GM12878 (cell line): Measurements from ENCODE around the gene CALML4. TPM values are rescaled to one million over a fixed set of nuclear protein-coding genes. Genes with fewer than 3 reads are reported as not detected.

Experiments
- CBX3 ChIP-seq: fragments of 200-600 bp; sonication (generic); IDR thresholded peaks from 2 replicates; pipeline ENCODE4 v1.6.1; 2016; ENCODE audit warnings: low read depth, borderline replicate concordance
- CHD1 ChIP-seq: IDR thresholded peaks from 2 replicates; pipeline ENCODE4 v1.6.1; 2012; ENCODE audit warnings: low read depth, low read length, improper control_type of control experiment
- IKZF1 ChIP-seq: fragments of 450-650 bp; conservative IDR thresholded peaks from 2 replicates; pipeline ENCODE4 v1.6.1; 2017; ENCODE audit warnings: antibody characterized with exemption, mild to moderate bottlenecking
- LARP7 ChIP-seq: fragments of 450-650 bp; IDR thresholded peaks from 2 replicates; pipeline ENCODE4 v1.6.1; 2017; ENCODE audit warnings: mild to moderate bottlenecking
- MTA2 ChIP-seq: fragments of 450-650 bp; IDR thresholded peaks from 2 replicates; pipeline ENCODE4 v1.6.1; 2016; ENCODE audit warnings: low read depth, mild to moderate bottlenecking, moderate library complexity
- NFYA ChIP-seq: IDR thresholded peaks from 2 replicates; pipeline ENCODE4 v1.6.1; 2011; ENCODE audit warnings: low read depth, mild to moderate bottlenecking, low read length, improper control_type of control experiment, borderline replicate concordance
- POLR2AphosphoS5 ChIP-seq: IDR thresholded peaks from 2 replicates; pipeline ENCODE4 v1.6.1; 2011; ENCODE audit warnings: mild to moderate bottlenecking, low read length, inconsistent platforms
- RAD21 ChIP-seq: IDR thresholded peaks from 2 replicates; pipeline ENCODE4 v1.6.1; 2011; ENCODE audit warnings: mild to moderate bottlenecking, low read depth, low read length, moderate library complexity; ENCODE audit not compliant: insufficient read depth
- RFX5 ChIP-seq: IDR thresholded peaks from 2 replicates; pipeline ENCODE4 v1.6.1; 2011; ENCODE audit warnings: low read depth, low read length, improper control_type of control experiment
- SP1 ChIP-seq: IDR thresholded peaks from one replicate; pipeline ENCODE4 v1.6.1; 2011; ENCODE audit warnings: low read depth, low read length
- ZNF24 ChIP-seq: fragments of 450-650 bp; IDR thresholded peaks from 2 replicates; pipeline ENCODE4 v1.6.1; 2017; ENCODE audit warnings: antibody characterized with exemption, mild to moderate bottlenecking
- ZNF384 ChIP-seq: IDR thresholded peaks from 2 replicates; pipeline ENCODE4 v1.6.1; 2012; ENCODE audit warnings: low read depth, mild to moderate bottlenecking, low read length, improper control_type of control experiment, borderline replicate concordance
- ZNF622 ChIP-seq: fragments of 450-650 bp; IDR thresholded peaks from 2 replicates; pipeline ENCODE4 v1.6.1; 2017; ENCODE audit warnings: mild to moderate bottlenecking, inconsistent platforms
- ZSCAN29 ChIP-seq: fragments of 450-650 bp; IDR thresholded peaks from 2 replicates; pipeline ENCODE4 v1.6.1; 2017; ENCODE audit warnings: mild to moderate bottlenecking, moderate library complexity
- polyA plus RNA-seq, 11 experiments: library from polyadenylated mRNA; depleted of rRNA in 4 of 11; unstranded in 6 of 11; stranded (reverse) in 5 of 11; fragments of >200 nt; fragmentation: Nextera tagmentation in 4 of 11; fragmentation: Illumina TruSeq in 1 of 11; extraction: Ambion mirVana in 4 of 11; extraction: Trizol in 1 of 11; gene quantifications; 1 replicate in 1 of 11; 2 replicates in 10 of 11; pipeline versions ENCODE4 v1.2.1 to v1.2.3, GENCODE V29; 2011 to 2016; ENCODE audit warnings: inconsistent platforms in 2 of 11, missing spikeins in 2 of 11, low read depth in 1 of 11
- total RNA-seq, 4 experiments: library from RNA; depleted of rRNA in 3 of 4; stranded (reverse); fragments of >200 nt in 3 of 4; fragmentation: Illumina TruSeq in 1 of 4; extraction: Trizol in 1 of 4; gene quantifications; 2 replicates each; pipeline versions ENCODE4 v1.2.1 to v1.2.3, GENCODE V29; 2013 to 2021
- TF ChIP-seq, protein P1 (sequence below): fragments of 450-650 bp; IDR thresholded peaks from 2 replicates; pipeline ENCODE4 v1.6.1; 2017; ENCODE audit warnings: antibody characterized with exemption, mild to moderate bottlenecking, moderate library complexity
- TF ChIP-seq, protein P2 (sequence below): IDR thresholded peaks from 2 replicates; pipeline ENCODE4 v1.6.1; 2011; ENCODE audit warnings: borderline replicate concordance, low read depth, mild to moderate bottlenecking, moderate library complexity, mixed read lengths, low read length; ENCODE audit not compliant: insufficient read depth; ENCODE audit errors: extremely low read length
- TF ChIP-seq, protein P3 (sequence below): fragments of 450-650 bp; IDR thresholded peaks from 2 replicates; pipeline ENCODE4 v1.6.1; 2017; ENCODE audit warnings: mild to moderate bottlenecking
- TF ChIP-seq, protein P4 (sequence below): IDR thresholded peaks from 2 replicates; pipeline ENCODE4 v1.6.1; 2012; ENCODE audit warnings: low read depth, low read length, improper control_type of control experiment
- TF ChIP-seq, protein P5 (sequence below): fragments of 450-650 bp; formaldehyde crosslinking; IDR thresholded peaks from 2 replicates; pipeline ENCODE4 v1.4.0; 2020; ENCODE audit warnings: mild to moderate bottlenecking, moderate library complexity

Gene CALML4
- total and polyA plus RNA-seq, 10 of the 15 experiments (the other 5 are each of a cell fraction or from before 2014, with no cell fraction given) = 1.7 to 15.9 (median 5.1) TPM

DNA sequence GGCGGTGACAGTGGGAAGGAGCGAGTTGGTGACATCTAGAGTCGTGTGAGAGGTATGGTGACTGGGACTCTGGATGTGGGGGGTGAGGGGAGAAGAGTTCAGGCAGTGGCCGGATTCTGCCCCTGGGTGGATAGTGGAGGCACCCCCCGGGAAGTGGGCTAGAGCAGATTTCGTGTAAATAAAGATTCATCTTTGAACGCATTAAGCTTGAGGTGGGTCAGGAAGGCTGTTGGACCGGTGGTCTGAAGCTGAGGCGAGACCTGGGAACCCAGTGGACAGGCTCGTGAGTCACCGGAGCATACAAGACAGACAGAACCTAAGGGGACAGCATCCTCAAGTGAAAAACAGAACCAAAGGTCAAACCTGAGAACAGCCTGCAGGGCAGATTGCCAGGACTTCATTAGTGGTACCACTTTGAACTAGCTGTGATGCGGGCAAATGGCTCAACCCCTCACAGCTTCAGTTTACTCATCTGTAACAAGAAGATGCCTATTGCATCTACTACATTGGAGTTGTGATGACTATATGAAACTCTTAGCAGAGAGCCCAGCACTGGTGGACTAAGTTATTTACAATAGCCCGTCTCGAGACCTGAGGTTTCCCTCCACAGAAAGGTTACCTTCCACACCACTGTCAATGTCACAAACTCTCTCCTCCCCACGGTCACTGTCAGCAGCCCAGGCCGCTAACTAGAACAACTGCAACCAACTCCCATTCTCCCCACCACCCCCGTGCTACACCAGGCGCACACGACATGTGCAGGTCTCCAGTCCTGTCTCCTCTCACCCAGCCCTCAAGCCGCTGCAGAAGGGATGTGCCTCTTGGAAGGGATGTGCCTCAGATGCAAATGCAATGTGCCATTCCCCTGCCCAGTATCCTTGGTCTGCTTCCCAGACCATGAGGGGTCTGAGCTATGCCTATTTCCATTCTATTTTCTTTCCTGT is 25.3 kb upstream of the CALML4 start (continued):
- peak; percentile 32; the same call in 1 of the 2 replicates for TF ChIP-seq MTA2
- 0 out of 2 replicates have a peak, but pooled peaks have one; percentile 12 for TF ChIP-seq RAD21
- TF ChIP-seq ZNF622 = no peak
- TF ChIP-seq SP1 = no peak
- no peak for TF ChIP-seq ZNF24
- TF ChIP-seq, protein P1, sequence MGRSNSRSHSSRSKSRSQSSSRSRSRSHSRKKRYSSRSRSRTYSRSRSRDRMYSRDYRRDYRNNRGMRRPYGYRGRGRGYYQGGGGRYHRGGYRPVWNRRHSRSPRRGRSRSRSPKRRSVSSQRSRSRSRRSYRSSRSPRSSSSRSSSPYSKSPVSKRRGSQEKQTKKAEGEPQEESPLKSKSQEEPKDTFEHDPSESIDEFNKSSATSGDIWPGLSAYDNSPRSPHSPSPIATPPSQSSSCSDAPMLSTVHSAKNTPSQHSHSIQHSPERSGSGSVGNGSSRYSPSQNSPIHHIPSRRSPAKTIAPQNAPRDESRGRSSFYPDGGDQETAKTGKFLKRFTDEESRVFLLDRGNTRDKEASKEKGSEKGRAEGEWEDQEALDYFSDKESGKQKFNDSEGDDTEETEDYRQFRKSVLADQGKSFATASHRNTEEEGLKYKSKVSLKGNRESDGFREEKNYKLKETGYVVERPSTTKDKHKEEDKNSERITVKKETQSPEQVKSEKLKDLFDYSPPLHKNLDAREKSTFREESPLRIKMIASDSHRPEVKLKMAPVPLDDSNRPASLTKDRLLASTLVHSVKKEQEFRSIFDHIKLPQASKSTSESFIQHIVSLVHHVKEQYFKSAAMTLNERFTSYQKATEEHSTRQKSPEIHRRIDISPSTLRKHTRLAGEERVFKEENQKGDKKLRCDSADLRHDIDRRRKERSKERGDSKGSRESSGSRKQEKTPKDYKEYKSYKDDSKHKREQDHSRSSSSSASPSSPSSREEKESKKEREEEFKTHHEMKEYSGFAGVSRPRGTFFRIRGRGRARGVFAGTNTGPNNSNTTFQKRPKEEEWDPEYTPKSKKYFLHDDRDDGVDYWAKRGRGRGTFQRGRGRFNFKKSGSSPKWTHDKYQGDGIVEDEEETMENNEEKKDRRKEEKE = no peak
- TF ChIP-seq, protein P2, sequence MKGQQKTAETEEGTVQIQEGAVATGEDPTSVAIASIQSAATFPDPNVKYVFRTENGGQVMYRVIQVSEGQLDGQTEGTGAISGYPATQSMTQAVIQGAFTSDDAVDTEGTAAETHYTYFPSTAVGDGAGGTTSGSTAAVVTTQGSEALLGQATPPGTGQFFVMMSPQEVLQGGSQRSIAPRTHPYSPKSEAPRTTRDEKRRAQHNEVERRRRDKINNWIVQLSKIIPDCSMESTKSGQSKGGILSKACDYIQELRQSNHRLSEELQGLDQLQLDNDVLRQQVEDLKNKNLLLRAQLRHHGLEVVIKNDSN = no peak
- peak; percentile 59; the same call in 1 of the 2 replicates for TF ChIP-seq LARP7
- TF ChIP-seq POLR2AphosphoS5 = no peak
- TF ChIP-seq ZNF384 = no peak
- TF ChIP-seq CBX3 = no peak
- TF ChIP-seq, protein P3, sequence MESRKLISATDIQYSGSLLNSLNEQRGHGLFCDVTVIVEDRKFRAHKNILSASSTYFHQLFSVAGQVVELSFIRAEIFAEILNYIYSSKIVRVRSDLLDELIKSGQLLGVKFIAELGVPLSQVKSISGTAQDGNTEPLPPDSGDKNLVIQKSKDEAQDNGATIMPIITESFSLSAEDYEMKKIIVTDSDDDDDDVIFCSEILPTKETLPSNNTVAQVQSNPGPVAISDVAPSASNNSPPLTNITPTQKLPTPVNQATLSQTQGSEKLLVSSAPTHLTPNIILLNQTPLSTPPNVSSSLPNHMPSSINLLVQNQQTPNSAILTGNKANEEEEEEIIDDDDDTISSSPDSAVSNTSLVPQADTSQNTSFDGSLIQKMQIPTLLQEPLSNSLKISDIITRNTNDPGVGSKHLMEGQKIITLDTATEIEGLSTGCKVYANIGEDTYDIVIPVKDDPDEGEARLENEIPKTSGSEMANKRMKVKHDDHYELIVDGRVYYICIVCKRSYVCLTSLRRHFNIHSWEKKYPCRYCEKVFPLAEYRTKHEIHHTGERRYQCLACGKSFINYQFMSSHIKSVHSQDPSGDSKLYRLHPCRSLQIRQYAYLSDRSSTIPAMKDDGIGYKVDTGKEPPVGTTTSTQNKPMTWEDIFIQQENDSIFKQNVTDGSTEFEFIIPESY = no peak
- no peak for TF ChIP-seq CHD1
- no peak for TF ChIP-seq NFYA
- TF ChIP-seq ZSCAN29 = no peak
- no peak for TF ChIP-seq IKZF1
- TF ChIP-seq RFX5 = no peak
- TF ChIP-seq, protein P4, sequence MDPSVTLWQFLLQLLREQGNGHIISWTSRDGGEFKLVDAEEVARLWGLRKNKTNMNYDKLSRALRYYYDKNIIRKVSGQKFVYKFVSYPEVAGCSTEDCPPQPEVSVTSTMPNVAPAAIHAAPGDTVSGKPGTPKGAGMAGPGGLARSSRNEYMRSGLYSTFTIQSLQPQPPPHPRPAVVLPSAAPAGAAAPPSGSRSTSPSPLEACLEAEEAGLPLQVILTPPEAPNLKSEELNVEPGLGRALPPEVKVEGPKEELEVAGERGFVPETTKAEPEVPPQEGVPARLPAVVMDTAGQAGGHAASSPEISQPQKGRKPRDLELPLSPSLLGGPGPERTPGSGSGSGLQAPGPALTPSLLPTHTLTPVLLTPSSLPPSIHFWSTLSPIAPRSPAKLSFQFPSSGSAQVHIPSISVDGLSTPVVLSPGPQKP = no peak
- TF ChIP-seq, protein P5, sequence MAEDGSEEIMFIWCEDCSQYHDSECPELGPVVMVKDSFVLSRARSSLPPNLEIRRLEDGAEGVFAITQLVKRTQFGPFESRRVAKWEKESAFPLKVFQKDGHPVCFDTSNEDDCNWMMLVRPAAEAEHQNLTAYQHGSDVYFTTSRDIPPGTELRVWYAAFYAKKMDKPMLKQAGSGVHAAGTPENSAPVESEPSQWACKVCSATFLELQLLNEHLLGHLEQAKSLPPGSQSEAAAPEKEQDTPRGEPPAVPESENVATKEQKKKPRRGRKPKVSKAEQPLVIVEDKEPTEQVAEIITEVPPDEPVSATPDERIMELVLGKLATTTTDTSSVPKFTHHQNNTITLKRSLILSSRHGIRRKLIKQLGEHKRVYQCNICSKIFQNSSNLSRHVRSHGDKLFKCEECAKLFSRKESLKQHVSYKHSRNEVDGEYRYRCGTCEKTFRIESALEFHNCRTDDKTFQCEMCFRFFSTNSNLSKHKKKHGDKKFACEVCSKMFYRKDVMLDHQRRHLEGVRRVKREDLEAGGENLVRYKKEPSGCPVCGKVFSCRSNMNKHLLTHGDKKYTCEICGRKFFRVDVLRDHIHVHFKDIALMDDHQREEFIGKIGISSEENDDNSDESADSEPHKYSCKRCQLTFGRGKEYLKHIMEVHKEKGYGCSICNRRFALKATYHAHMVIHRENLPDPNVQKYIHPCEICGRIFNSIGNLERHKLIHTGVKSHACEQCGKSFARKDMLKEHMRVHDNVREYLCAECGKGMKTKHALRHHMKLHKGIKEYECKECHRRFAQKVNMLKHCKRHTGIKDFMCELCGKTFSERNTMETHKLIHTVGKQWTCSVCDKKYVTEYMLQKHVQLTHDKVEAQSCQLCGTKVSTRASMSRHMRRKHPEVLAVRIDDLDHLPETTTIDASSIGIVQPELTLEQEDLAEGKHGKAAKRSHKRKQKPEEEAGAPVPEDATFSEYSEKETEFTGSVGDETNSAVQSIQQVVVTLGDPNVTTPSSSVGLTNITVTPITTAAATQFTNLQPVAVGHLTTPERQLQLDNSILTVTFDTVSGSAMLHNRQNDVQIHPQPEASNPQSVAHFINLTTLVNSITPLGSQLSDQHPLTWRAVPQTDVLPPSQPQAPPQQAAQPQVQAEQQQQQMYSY = no peak
